ENCODE results near the gene CCDC34. TPM values are rescaled to one million over a fixed set of nuclear protein-coding genes. Genes with fewer than 3 reads are reported as not detected.
A peak's percentile ranks its signal among the peaks of the same experiment; 100 is the strongest.

The CCDC34 gene
- total RNA-seq, 1 donor from 2014 or later, result 32.2 TPM

GRCh38 chr11:27381238-27381666 lies 18.2 kb upstream of the CCDC34 start:
- Mint-ChIP-seq H3K36me3 (ENCODE audit: insufficient read depth) (peaks cover 38% of the 10 kb centered on the region), H3K27me3 (no peaks in the 10 kb centered on the region), H3K27ac (no peak overlapping the region), H3K9me3 (ENCODE audit: low read depth) (no peaks in the 10 kb centered on the region), H3K4me1 (ENCODE audit: low read depth) (peaks cover 35% of the 10 kb centered on the region), H3K4me3 (ENCODE audit: low read depth) (no peak overlapping the region)
- DNase-seq (ENCODE audit: low spot score, unreplicated experiment), result no peak
- no peak for TF ChIP-seq CTCF (IDR thresholded peaks at IDR 0.05; ENCODE audit: unreplicated experiment)

- peaks cover 39% of the 10 kb centered on the region for H3K36me3 Mint-ChIP-seq (ENCODE audit: insufficient read depth)
- no peaks in the 10 kb centered on the region for H3K9me3 Mint-ChIP-seq (ENCODE audit: low read depth)
Measured at GRCh38 chr11:27380771-27381170, 17.8 kb upstream of the CCDC34 start.

GRCh38 chr11:27379449-27379848 lies 16.4 kb upstream of the CCDC34 start:
- H3K4me1 Mint-ChIP-seq (ENCODE audit: low read depth), result peaks cover 42% of the 10 kb centered on the region
- H3K27me3 Mint-ChIP-seq, result no peaks in the 10 kb centered on the region
- H3K4me3 Mint-ChIP-seq (ENCODE audit: low read depth), result no peak overlapping the region
- no peak for DNase-seq (ENCODE audit: low spot score, unreplicated experiment)
- H3K36me3 Mint-ChIP-seq (ENCODE audit: insufficient read depth), result peaks cover 33% of the 10 kb centered on the region
- TF ChIP-seq CTCF (IDR thresholded peaks at IDR 0.05; ENCODE audit: unreplicated experiment), result no peak
- peak overlapping the region; percentile 73 for H3K27ac Mint-ChIP-seq
- no peaks in the 10 kb centered on the region for H3K9me3 Mint-ChIP-seq (ENCODE audit: low read depth)

More at GRCh38 chr11:27380771-27381170, 17.8 kb upstream of the CCDC34 start:
- no peak for TF ChIP-seq CTCF (IDR thresholded peaks at IDR 0.05; ENCODE audit: unreplicated experiment)
- Mint-ChIP-seq H3K27ac (no peak overlapping the region), H3K4me3 (ENCODE audit: low read depth) (no peak overlapping the region), H3K27me3 (no peaks in the 10 kb centered on the region), H3K4me1 (ENCODE audit: low read depth) (peaks cover 35% of the 10 kb centered on the region)
- DNase-seq (ENCODE audit: low spot score, unreplicated experiment), result no peak

GRCh38 chr11:27375370-27375769 lies 12.4 kb upstream of the CCDC34 start:
- peaks cover 62% of the 10 kb centered on the region for H3K4me1 Mint-ChIP-seq (ENCODE audit: low read depth)
- H3K27me3 Mint-ChIP-seq, result no peaks in the 10 kb centered on the region
- no peaks in the 10 kb centered on the region for H3K9me3 Mint-ChIP-seq (ENCODE audit: low read depth)
- DNase-seq (ENCODE audit: low spot score, unreplicated experiment), result no peak
- peaks cover 37% of the 10 kb centered on the region for H3K36me3 Mint-ChIP-seq (ENCODE audit: insufficient read depth)
- H3K27ac Mint-ChIP-seq, result peak overlapping the region; percentile 64
- H3K4me3 Mint-ChIP-seq (ENCODE audit: low read depth), result no peak overlapping the region
- TF ChIP-seq CTCF (IDR thresholded peaks at IDR 0.05; ENCODE audit: unreplicated experiment), result no peak

GRCh38 chr11:27373856-27374602 lies 11.0 kb upstream of the CCDC34 start:
- Mint-ChIP-seq H3K9me3 (ENCODE audit: low read depth) (no peaks in the 10 kb centered on the region), H3K4me3 (ENCODE audit: low read depth) (peak overlapping the region; percentile 52), H3K27ac (peak overlapping the region; percentile 95), H3K36me3 (ENCODE audit: insufficient read depth) (peaks cover 25% of the 10 kb centered on the region), H3K27me3 (no peaks in the 10 kb centered on the region), H3K4me1 (ENCODE audit: low read depth) (peaks cover 51% of the 10 kb centered on the region)
- DNase-seq (ENCODE audit: low spot score, unreplicated experiment), result no peak
- TF ChIP-seq CTCF (IDR thresholded peaks at IDR 0.05; ENCODE audit: unreplicated experiment), result no peak

Data from progenitor cell of endocrine pancreas (in vitro differentiated cells).